ENCODE results near the gene VEGFB. TPM values are rescaled to one million over a fixed set of nuclear protein-coding genes. Genes with fewer than 3 reads are reported as not detected.

Gene VEGFB
- total RNA-seq, 4 donors from 2014 or later = 20.0 to 120 (median 26.0) TPM

DNA sequence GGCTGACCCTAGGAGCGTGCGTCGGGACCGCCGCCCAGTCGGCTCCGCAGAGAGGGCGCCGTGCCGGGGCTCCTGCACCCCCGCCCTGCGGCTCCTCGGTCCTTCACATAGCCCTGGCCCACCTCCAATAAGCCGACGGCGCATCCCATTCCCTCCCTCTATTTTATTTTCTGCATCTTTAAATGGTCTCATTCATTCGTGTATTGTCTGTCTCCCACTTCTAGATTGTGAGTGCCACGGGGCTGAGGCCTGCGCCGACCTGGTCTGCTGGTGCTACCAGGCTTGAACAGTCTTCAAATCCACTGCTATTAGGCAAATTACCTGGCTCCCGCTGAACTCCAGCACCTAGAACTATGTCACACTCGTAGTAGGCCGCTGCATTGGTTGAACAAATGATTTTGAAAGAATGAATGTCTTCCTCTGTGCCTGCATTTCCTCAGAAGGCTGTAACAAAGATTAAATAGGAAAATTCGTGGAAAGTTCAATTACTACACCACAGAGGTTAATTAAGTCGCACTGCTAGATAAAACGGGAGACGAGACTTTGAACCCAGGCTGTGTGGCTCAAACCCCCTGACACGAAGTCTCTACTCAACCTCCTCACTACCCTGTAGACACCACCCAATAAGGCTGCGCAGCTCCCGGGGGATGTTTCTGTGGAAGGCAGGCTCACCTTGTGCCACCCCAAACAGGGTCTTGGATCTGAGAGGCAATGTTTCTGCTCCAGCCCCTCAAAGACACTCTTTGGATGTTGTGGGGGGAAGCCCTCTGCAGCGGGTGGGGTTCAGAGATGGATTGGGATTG lies 13.5 kb downstream of the VEGFB start:
- DNase-seq = no peak
- Histone ChIP-seq H3K36me3 (no peaks in the 10 kb centered on the region), H3K4me3 (peak overlapping the region; percentile 52 to 60), H3K4me1 (peaks cover 0 to 16% of the 10 kb centered on the region in 2 donors), H3K9me3 (no peaks in the 10 kb centered on the region), H3K27ac (peak overlapping the region; percentile 79 to 85), H3K27me3 (no peaks in the 10 kb centered on the region)
- TF ChIP-seq, protein P1, sequence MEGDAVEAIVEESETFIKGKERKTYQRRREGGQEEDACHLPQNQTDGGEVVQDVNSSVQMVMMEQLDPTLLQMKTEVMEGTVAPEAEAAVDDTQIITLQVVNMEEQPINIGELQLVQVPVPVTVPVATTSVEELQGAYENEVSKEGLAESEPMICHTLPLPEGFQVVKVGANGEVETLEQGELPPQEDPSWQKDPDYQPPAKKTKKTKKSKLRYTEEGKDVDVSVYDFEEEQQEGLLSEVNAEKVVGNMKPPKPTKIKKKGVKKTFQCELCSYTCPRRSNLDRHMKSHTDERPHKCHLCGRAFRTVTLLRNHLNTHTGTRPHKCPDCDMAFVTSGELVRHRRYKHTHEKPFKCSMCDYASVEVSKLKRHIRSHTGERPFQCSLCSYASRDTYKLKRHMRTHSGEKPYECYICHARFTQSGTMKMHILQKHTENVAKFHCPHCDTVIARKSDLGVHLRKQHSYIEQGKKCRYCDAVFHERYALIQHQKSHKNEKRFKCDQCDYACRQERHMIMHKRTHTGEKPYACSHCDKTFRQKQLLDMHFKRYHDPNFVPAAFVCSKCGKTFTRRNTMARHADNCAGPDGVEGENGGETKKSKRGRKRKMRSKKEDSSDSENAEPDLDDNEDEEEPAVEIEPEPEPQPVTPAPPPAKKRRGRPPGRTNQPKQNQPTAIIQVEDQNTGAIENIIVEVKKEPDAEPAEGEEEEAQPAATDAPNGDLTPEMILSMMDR (IDR thresholded peaks at IDR 0.05) = no peak
- TF ChIP-seq POLR2A (IDR thresholded peaks at IDR 0.05) = no peak
- intact Hi-C loops (cut with DNase I; ENCODE audit: low total_unique reads) = no loop called here

GRCh38 chr11:64248578-64248977 lies 14.2 kb downstream of the VEGFB start:
- Histone ChIP-seq H3K36me3 (no peaks in the 10 kb centered on the region), H3K27ac (no peak overlapping the region), H3K27me3 (no peaks in the 10 kb centered on the region), H3K4me1 (peaks cover 0 to 16% of the 10 kb centered on the region in 2 donors), H3K9me3 (no peaks in the 10 kb centered on the region), H3K4me3 (no peak overlapping the region)
- TF ChIP-seq, protein P1 (IDR thresholded peaks at IDR 0.05) = no peak
- no peak for TF ChIP-seq POLR2A (IDR thresholded peaks at IDR 0.05)
- intact Hi-C loops (cut with DNase I; ENCODE audit: low total_unique reads) = no loop called here
- DNase-seq = no peak

DNA sequence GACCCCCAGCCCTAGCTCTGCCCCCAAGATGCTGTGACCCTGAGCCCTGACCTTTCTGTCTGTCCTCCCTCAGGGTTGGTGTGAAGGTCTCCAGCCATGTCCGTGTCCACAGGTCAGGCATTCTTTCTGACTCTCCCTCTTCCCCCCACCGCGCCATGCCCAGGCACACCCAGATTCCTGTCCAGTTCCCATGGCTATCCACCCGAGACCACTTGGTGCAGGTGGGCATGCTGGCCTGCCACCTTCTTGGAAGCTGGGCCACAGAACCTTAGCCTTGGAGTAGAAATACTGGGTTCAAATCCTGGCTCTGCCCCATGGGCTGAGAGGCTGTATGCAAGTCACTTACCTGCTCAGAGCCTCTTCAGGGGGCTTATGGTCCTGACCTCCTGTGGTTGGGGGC lies 14.7 kb downstream of the VEGFB start:
- H3K4me3 ChIP-seq = no peak overlapping the region
- no peak for TF ChIP-seq POLR2A (IDR thresholded peaks at IDR 0.05)
- TF ChIP-seq, protein P1 (IDR thresholded peaks at IDR 0.05) = no peak
- H3K27me3 ChIP-seq = no peaks in the 10 kb centered on the region
- H3K27ac ChIP-seq = no peak overlapping the region
- intact Hi-C loops (cut with DNase I; ENCODE audit: low total_unique reads) = no loop called here
- no peaks in the 10 kb centered on the region for H3K9me3 ChIP-seq
- no peaks in the 10 kb centered on the region for H3K36me3 ChIP-seq
- DNase-seq = no peak
- peaks cover 0 to 16% of the 10 kb centered on the region in 2 donors for H3K4me1 ChIP-seq

DNA sequence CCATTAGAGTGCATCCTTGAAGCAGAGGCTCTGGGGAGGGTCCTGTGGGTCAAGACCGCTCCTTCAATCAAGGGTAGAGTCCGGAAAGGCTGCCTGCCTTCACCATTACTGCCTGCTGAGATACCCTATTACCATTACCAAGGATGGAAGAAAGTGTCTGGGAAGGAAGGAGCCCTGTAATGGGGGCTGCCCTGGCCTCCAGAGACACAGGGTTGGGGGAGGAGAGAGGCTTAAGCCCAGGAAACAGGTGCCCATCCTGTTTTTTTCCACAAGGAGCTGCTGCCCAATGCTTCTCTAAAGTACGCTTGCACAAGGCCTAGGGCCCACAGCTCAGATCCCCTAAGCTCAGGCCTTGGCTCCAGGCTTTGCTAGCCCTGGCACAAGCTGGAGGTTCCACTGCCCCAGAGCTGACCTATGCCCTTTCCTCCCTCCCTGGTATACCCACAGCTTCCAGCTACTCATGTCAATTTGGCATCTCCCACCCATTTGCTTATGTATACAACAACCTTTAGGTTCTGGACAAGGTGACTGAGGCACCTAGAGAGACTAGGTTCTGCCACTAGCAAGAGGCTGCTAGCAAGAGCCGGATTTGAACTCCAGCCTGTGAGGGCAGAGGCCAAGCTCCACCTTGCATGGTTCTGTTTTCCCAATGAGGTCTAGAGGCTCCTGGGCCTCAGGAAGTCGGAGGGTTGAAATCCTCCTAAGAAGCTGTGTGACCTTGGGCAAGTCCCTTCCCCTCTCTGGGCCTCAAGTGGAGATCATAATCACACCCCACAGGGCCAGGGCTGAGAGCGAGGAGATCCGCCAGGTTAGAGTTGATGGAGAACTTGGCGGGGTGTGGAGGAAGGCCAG lies 15.4 kb downstream of the VEGFB start:
- Histone ChIP-seq H3K4me1 (peaks cover 0 to 16% of the 10 kb centered on the region in 2 donors), H3K27me3 (no peaks in the 10 kb centered on the region), H3K27ac (no peak overlapping the region), H3K9me3 (no peaks in the 10 kb centered on the region), H3K36me3 (no peaks in the 10 kb centered on the region), H3K4me3 (no peak overlapping the region)
- no peak for DNase-seq
- no peak for TF ChIP-seq POLR2A (IDR thresholded peaks at IDR 0.05)
- TF ChIP-seq, protein P1 (IDR thresholded peaks at IDR 0.05) = no peak
- intact Hi-C loops (cut with DNase I; ENCODE audit: low total_unique reads) = no loop called here

Data from uterus (tissue), 4 donors.